NB4 (cell line): ENCODE measurements around the gene PER2.

Source experiments
- MYC ChIP-seq: IDR thresholded peaks from 2 replicates; pipeline ENCODE4 v1.6.1; 2011; ENCODE audit warnings: low read depth, low read length
- TF ChIP-seq, protein P1 (sequence below): IDR thresholded peaks from one replicate; pipeline ENCODE4 v1.5.1; 2012; ENCODE audit warnings: low read depth, low read length

DNA sequence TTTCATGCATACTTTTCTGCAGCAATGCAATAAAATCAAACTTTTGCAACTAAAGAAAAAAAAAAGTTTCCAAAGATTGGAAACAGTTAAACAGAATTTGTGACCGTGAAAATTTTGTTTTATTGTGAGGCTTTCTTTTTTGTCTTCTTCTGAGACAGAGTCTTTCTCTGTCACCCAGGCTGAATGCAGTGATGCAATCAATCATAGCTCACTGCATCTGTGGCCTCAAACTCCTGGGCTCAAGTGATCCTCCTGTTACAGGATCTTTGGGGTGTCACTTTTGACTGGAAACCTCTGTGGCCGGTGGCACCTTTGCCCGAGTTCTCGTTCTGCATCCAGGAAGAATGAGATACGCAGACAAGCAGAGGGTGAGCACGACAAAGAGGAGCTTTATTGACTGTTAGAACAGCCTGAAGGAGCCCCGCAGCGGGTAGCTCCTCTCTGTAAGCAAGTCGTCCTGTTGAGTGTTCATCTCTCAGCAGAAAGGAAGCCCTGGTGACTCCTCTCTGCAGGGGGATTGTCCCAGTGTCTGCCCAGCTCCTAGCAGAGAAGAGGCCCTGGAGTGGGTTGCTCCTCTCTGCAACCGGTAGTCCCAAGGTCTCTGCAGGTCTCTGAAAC, 68.0 kb downstream of the PER2 start:
- TF ChIP-seq, protein P1, sequence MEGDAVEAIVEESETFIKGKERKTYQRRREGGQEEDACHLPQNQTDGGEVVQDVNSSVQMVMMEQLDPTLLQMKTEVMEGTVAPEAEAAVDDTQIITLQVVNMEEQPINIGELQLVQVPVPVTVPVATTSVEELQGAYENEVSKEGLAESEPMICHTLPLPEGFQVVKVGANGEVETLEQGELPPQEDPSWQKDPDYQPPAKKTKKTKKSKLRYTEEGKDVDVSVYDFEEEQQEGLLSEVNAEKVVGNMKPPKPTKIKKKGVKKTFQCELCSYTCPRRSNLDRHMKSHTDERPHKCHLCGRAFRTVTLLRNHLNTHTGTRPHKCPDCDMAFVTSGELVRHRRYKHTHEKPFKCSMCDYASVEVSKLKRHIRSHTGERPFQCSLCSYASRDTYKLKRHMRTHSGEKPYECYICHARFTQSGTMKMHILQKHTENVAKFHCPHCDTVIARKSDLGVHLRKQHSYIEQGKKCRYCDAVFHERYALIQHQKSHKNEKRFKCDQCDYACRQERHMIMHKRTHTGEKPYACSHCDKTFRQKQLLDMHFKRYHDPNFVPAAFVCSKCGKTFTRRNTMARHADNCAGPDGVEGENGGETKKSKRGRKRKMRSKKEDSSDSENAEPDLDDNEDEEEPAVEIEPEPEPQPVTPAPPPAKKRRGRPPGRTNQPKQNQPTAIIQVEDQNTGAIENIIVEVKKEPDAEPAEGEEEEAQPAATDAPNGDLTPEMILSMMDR = no peak
- no peak for TF ChIP-seq MYC
